Keratinocyte (primary cell): ENCODE data around the gene TSPAN11. TPM values are rescaled to one million over a fixed set of nuclear protein-coding genes. Genes with fewer than 3 reads are reported as not detected.

Source experiments
- DNase-seq: peaks from one replicate; pipeline ENCODE4 v3.0.0-alpha.2; 2011; ENCODE audit warnings: low read depth, missing footprints, low spot score
- FAIRE-seq: peaks from 2 replicates; lab custom pipeline; 2011; peaks lifted over from hg19 to GRCh38; lab: Jason Lieb, UNC
- H2AFZ ChIP-seq: 2 replicates; pipeline ENCODE4 v1.6.0; 2012; ENCODE audit warnings: low read length, control low read depth, inconsistent platforms; ENCODE audit not compliant: control insufficient read depth
- H3K27ac ChIP-seq: 2 replicates; pipeline ENCODE4 v1.5.1; 2011; ENCODE audit warnings: low read length; ENCODE audit not compliant: control insufficient read depth, insufficient read depth
- H3K27me3 ChIP-seq: 3 replicates; pipeline ENCODE4 v1.6.0; 2011; ENCODE audit warnings: low read length; ENCODE audit not compliant: control insufficient read depth, insufficient read depth; ENCODE audit errors: extremely low read depth
- H3K36me3 ChIP-seq, 2 experiments: 2 replicates in 1 of 2; 3 replicates in 1 of 2; pipeline ENCODE4 v1.5.1; 2011; ENCODE audit warnings: low read length in 2 of 2, mild to moderate bottlenecking in 1 of 2; ENCODE audit not compliant: control insufficient read depth in 2 of 2, insufficient read depth in 2 of 2; ENCODE audit errors: extremely low read depth in 1 of 2
- H3K4me1 ChIP-seq: 3 replicates; pipeline ENCODE4 v1.5.1; 2011; ENCODE audit warnings: low read length; ENCODE audit not compliant: control insufficient read depth, insufficient read depth; ENCODE audit errors: extremely low read depth
- H3K4me2 ChIP-seq: 3 replicates; pipeline ENCODE4 v1.6.0; 2011; ENCODE audit warnings: low read depth, low read length; ENCODE audit not compliant: control insufficient read depth, insufficient read depth; ENCODE audit errors: extremely low read depth
- H3K4me3 ChIP-seq, 3 experiments: fragments of 200-600 bp in 1 of 3; sonication (generic) in 1 of 3; 2 replicates in 2 of 3; 3 replicates in 1 of 3; pipeline ENCODE4 v1.5.1; 2011 to 2016; ENCODE audit warnings: low read length in 3 of 3, mild to moderate bottlenecking in 3 of 3, control low read depth in 2 of 3, inconsistent platforms in 1 of 3, low read depth in 1 of 3, mixed read lengths in 1 of 3, mixed run types in 1 of 3, moderate library complexity in 1 of 3; ENCODE audit not compliant: control insufficient read depth in 2 of 3, insufficient read depth in 2 of 3; ENCODE audit errors: extremely low read depth in 1 of 3
- H3K79me2 ChIP-seq: 2 replicates; pipeline ENCODE4 v1.6.0; 2012; ENCODE audit warnings: low read length; ENCODE audit not compliant: control insufficient read depth, insufficient read depth
- H3K9ac ChIP-seq: 3 replicates; pipeline ENCODE4 v1.6.0; 2011; ENCODE audit warnings: low read length; ENCODE audit not compliant: control insufficient read depth, insufficient read depth; ENCODE audit errors: extremely low read depth
- H3K9me1 ChIP-seq: 3 replicates; pipeline ENCODE4 v1.6.0; 2011; ENCODE audit warnings: low read length; ENCODE audit not compliant: control insufficient read depth, insufficient read depth; ENCODE audit errors: extremely low read depth
- H3K9me3 ChIP-seq: 2 replicates; pipeline ENCODE4 v1.5.1; 2012; ENCODE audit warnings: low read depth, low read length; ENCODE audit not compliant: control insufficient read depth
- H4K20me1 ChIP-seq: 3 replicates; pipeline ENCODE4 v1.6.0; 2011; ENCODE audit warnings: low read length; ENCODE audit not compliant: control insufficient read depth, insufficient read depth; ENCODE audit errors: extremely low read depth
- EZH2 ChIP-seq: IDR thresholded peaks from one replicate; pipeline ENCODE4 v1.6.1; 2012; ENCODE audit warnings: inconsistent platforms, mild to moderate bottlenecking, low read length, moderate library complexity
- dilution Hi-C: fragments of 300-500 bp; cut with MboI; formaldehyde crosslinking; loops from one replicate; pipeline ENCODE4 v1.7.0; 2020; ENCODE audit warnings: low sequenced_read_pairs; ENCODE audit not compliant: extremely low pct_ligation_motif_present
- polyA plus RNA-seq, 5 experiments: library from polyadenylated mRNA; depleted of rRNA in 3 of 5; stranded (reverse) in 3 of 5; stranded (forward) in 1 of 5; unstranded in 1 of 5; fragments of >200 nt; gene quantifications; 1 replicate in 1 of 5; 2 replicates in 3 of 5; 3 replicates in 1 of 5; pipeline versions ENCODE4 v1.2.1 to v1.2.3, GENCODE V29; 2011 to 2012; ENCODE audit warnings: missing spikeins in 2 of 5, low read depth in 1 of 5, low replicate concordance in 1 of 5
- TF ChIP-seq, protein P1 (sequence below), 3 experiments: IDR thresholded peaks in 1 of 3; conservative IDR thresholded peaks in 1 of 3; optimal IDR thresholded peaks in 1 of 3; 2 replicates in 2 of 3; 3 replicates in 1 of 3; pipeline versions ENCODE3 to v1.5.1; 2011; ENCODE audit warnings: low read length in 3 of 3, mild to moderate bottlenecking in 3 of 3, moderate library complexity in 2 of 3, control low read depth in 1 of 3, inconsistent platforms in 1 of 3; ENCODE audit not compliant: insufficient read depth in 2 of 3; ENCODE audit errors: extremely low read depth in 1 of 3

The TSPAN11 gene
- polyA plus RNA-seq, 1 donor (not counting 4 experiments of a cell fraction or from before 2014, with no cell fraction given): not detected

DNA sequence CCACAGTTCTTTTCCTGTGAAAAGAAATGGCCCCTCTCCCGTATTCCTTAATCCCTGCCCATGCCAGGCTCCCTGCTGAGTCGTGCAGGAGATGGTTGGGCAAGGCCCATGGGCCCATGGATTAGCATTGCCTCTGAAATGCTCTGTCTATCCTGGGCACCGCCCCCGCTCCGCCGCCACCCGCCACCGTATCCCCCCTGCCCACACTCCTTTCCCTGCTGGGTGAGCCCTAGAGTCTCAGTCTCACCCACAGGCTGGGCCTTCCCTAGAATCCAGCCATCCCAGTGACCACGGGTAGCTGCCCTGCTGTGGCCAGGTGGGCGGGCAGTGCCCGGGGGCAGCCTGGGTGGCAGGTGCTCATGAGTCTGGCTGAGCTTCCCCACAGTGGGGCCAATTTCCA lies 50.6 kb downstream of the TSPAN11 start:
- Histone ChIP-seq H4K20me1 (no peaks in the 10 kb centered on the region), H2AFZ (no peak overlapping the region), H3K9me1 (no peaks in the 10 kb centered on the region), H3K79me2 (no peaks in the 10 kb centered on the region), H3K4me3 (no peak overlapping the region), H3K9ac (no peak overlapping the region), H3K27ac (no peak overlapping the region), H3K9me3 (no peaks in the 10 kb centered on the region), H3K4me2 (no peak overlapping the region), H3K36me3 (no peaks in the 10 kb centered on the region), H3K4me1 (no peaks in the 10 kb centered on the region), H3K27me3 (peaks cover 34% of the 10 kb centered on the region)
- TF ChIP-seq, protein P1, sequence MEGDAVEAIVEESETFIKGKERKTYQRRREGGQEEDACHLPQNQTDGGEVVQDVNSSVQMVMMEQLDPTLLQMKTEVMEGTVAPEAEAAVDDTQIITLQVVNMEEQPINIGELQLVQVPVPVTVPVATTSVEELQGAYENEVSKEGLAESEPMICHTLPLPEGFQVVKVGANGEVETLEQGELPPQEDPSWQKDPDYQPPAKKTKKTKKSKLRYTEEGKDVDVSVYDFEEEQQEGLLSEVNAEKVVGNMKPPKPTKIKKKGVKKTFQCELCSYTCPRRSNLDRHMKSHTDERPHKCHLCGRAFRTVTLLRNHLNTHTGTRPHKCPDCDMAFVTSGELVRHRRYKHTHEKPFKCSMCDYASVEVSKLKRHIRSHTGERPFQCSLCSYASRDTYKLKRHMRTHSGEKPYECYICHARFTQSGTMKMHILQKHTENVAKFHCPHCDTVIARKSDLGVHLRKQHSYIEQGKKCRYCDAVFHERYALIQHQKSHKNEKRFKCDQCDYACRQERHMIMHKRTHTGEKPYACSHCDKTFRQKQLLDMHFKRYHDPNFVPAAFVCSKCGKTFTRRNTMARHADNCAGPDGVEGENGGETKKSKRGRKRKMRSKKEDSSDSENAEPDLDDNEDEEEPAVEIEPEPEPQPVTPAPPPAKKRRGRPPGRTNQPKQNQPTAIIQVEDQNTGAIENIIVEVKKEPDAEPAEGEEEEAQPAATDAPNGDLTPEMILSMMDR (optimal IDR thresholded peaks at IDR 0.05 in 1 of 3, IDR thresholded peaks at IDR 0.05 in 1 of 3, conservative IDR thresholded peaks at IDR 0.05 in 1 of 3; ENCODE audit: extremely low read depth in 1 of 3, insufficient read depth in 2 of 3, low read length in 3 of 3): no peak
- TF ChIP-seq EZH2: no peak
- FAIRE-seq (no peak), DNase-seq (no peak)
- dilution Hi-C loops: no loop called here

DNA sequence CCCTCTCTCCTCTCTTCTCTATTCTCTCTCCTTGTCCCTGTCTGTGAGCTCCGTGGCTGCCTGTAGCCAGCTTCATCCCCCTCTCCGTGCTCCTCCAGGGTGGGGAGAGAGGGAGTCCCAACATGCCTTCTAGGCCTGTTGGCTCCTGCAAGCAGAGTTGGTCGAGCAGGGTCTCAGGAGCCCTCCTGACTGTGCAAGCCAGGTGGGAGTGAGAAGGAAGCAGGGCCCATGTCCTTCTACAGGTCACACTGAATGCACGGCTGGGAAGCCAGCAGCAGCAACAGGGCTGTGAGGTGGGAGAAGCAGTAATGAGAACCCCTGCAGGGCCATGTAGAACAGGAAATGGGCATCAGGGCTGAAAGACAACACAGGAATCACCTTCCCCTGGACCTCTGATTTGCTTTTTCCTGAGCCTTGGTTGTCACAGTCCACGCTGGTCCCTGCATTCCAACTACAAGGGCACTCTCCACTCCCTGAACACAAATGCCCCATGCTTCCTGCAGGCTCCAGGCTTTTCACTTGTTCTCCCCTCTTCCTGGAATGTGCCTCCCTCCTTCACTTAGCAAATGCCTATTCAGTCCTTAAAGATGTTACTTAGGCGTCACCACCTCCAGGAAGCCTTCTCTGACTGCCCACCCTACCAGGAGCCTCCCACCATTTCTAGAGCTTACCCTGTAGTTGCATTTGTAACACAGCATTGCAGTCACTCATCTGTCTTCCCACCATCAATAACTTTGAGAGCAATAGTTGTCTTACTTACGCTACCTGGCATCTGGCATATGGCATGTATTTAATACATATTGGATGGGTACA lies 51.2 kb downstream of the TSPAN11 start:
- no peak overlapping the region for H3K4me2 ChIP-seq
- no peaks in the 10 kb centered on the region for H4K20me1 ChIP-seq
- TF ChIP-seq, protein P1 (optimal IDR thresholded peaks at IDR 0.05 in 1 of 3, IDR thresholded peaks at IDR 0.05 in 1 of 3, conservative IDR thresholded peaks at IDR 0.05 in 1 of 3; ENCODE audit: extremely low read depth in 1 of 3, insufficient read depth in 2 of 3, low read length in 3 of 3): no peak
- TF ChIP-seq EZH2: no peak
- peaks cover 31% of the 10 kb centered on the region for H3K27me3 ChIP-seq
- no peaks in the 10 kb centered on the region for H3K4me1 ChIP-seq
- H3K9me3 ChIP-seq: no peaks in the 10 kb centered on the region
- no peak overlapping the region for H3K27ac ChIP-seq
- no peak overlapping the region for H3K4me3 ChIP-seq
- DNase-seq (no peak), FAIRE-seq (no peak)
- no peaks in the 10 kb centered on the region for H3K36me3 ChIP-seq
- H3K9me1 ChIP-seq: no peaks in the 10 kb centered on the region
- H3K9ac ChIP-seq: no peak overlapping the region
- dilution Hi-C loops: no loop called here
- H2AFZ ChIP-seq: no peak overlapping the region
- no peaks in the 10 kb centered on the region for H3K79me2 ChIP-seq
